IMR-90 (cell line): ENCODE data around the gene PTPRN2.

Experiments
- BHLHE40 ChIP-seq: fragments of 150-350 bp; IDR thresholded peaks from 2 replicates; pipeline ENCODE4 v1.6.1; 2016; ENCODE audit warnings: mild to moderate bottlenecking, low read depth, low read length
- CEBPB ChIP-seq: IDR thresholded peaks from 2 replicates; pipeline ENCODE4 v1.6.1; 2012; ENCODE audit warnings: low read depth, low read length, improper control_type of control experiment
- CHD1 ChIP-seq: IDR thresholded peaks from 2 replicates; pipeline ENCODE4 v1.6.1; 2012; ENCODE audit warnings: low read depth, low read length, improper control_type of control experiment
- CTCF ChIP-seq: conservative IDR thresholded peaks from 2 replicates; pipeline ENCODE4 v1.5.1; 2012; ENCODE audit warnings: mild to moderate bottlenecking, low read depth, low read length, improper control_type of control experiment
- FOS ChIP-seq: fragments of 150-350 bp; IDR thresholded peaks from 2 replicates; pipeline ENCODE4 v1.6.1; 2016; ENCODE audit warnings: low read depth, low read length
- MAFK ChIP-seq: IDR thresholded peaks from 2 replicates; pipeline ENCODE4 v1.6.1; 2012; ENCODE audit warnings: low read depth, low read length, improper control_type of control experiment
- MAZ ChIP-seq: IDR thresholded peaks from 2 replicates; pipeline ENCODE4 v1.6.1; 2012; ENCODE audit warnings: low read depth, mild to moderate bottlenecking, low read length, improper control_type of control experiment, moderate library complexity, borderline replicate concordance
- MXI1 ChIP-seq: IDR thresholded peaks from 2 replicates; pipeline ENCODE4 v1.6.1; 2012; ENCODE audit warnings: low read depth, mild to moderate bottlenecking, low read length, moderate library complexity, borderline replicate concordance
- POLR2A ChIP-seq: IDR thresholded peaks from 2 replicates; pipeline ENCODE4 v1.6.1; 2012; ENCODE audit warnings: mild to moderate bottlenecking, low read depth, low read length
- RAD21 ChIP-seq: IDR thresholded peaks from 2 replicates; pipeline ENCODE4 v1.6.1; 2012; ENCODE audit warnings: low read length, improper control_type of control experiment
- RCOR1 ChIP-seq: IDR thresholded peaks from 2 replicates; pipeline ENCODE4 v1.6.1; 2012; ENCODE audit warnings: mild to moderate bottlenecking, low read length, improper control_type of control experiment; ENCODE audit not compliant: insufficient replicate concordance
- RFX5 ChIP-seq: IDR thresholded peaks from 2 replicates; pipeline ENCODE4 v1.8.0; 2012; ENCODE audit warnings: low read depth, mild to moderate bottlenecking, low read length, moderate library complexity
- TF ChIP-seq, protein P1 (sequence below): fragments of 150-350 bp; IDR thresholded peaks from 2 replicates; pipeline ENCODE4 v1.6.1; 2017; ENCODE audit warnings: mild to moderate bottlenecking, antibody characterized with exemption, low read length, low read depth

- TF ChIP-seq CTCF (no peak), POLR2A (no peak), RAD21 (no peak), RFX5 (no peak), RCOR1 (no peak), MAFK (no peak), MAZ (no peak), MXI1 (no peak), CHD1 (no peak), BHLHE40 (no peak), FOS (no peak), CEBPB (no peak)
- TF ChIP-seq, protein P1, sequence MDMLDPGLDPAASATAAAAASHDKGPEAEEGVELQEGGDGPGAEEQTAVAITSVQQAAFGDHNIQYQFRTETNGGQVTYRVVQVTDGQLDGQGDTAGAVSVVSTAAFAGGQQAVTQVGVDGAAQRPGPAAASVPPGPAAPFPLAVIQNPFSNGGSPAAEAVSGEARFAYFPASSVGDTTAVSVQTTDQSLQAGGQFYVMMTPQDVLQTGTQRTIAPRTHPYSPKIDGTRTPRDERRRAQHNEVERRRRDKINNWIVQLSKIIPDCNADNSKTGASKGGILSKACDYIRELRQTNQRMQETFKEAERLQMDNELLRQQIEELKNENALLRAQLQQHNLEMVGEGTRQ = no peak
These were observed 1008.2 kb downstream of the PTPRN2 start for GRCh38 chr7:157579425-157579824.
